Activated naive CD4-positive, alpha-beta T cell treated with anti-CD3 and anti-CD28 coated beads, Interleukin-2, amount 10 ng/mL, durations not matched to agents 7 days and 5 days (primary cell): ENCODE data around the gene TPH2.

Experiments
- CTCF ChIA-PET: fragments of 350-600 bp; sonication (Branson Sonifier 250); formaldehyde crosslinking; loops from one replicate; lab custom pipeline; 2021; ENCODE audit warnings: antibody characterized with exemption; lab: Charles Lee
- DNase-seq: peaks from one replicate; pipeline ENCODE4 v3.0.0-alpha.2; 2020
- H3K27ac Mint-ChIP-seq: one replicate; pipeline ENCODE4 v1.8.0; 2021; ENCODE audit warnings: mild to moderate bottlenecking, moderate library complexity, mixed read lengths
- H3K27me3 Mint-ChIP-seq: one replicate; pipeline ENCODE4 v1.8.0; 2021; ENCODE audit warnings: mild to moderate bottlenecking, mixed read lengths
- H3K36me3 Mint-ChIP-seq: one replicate; pipeline ENCODE4 v1.8.0; 2021; ENCODE audit warnings: mixed read lengths
- H3K4me1 Mint-ChIP-seq: one replicate; pipeline ENCODE4 v1.8.0; 2021; ENCODE audit warnings: mixed read lengths
- H3K4me3 Mint-ChIP-seq: one replicate; pipeline ENCODE4 v1.8.0; 2021; ENCODE audit warnings: mild to moderate bottlenecking, moderate library complexity, mixed read lengths
- H3K9me3 Mint-ChIP-seq: one replicate; pipeline ENCODE4 v1.8.0; 2021; ENCODE audit warnings: mixed read lengths

The TPH2 gene

DNA sequence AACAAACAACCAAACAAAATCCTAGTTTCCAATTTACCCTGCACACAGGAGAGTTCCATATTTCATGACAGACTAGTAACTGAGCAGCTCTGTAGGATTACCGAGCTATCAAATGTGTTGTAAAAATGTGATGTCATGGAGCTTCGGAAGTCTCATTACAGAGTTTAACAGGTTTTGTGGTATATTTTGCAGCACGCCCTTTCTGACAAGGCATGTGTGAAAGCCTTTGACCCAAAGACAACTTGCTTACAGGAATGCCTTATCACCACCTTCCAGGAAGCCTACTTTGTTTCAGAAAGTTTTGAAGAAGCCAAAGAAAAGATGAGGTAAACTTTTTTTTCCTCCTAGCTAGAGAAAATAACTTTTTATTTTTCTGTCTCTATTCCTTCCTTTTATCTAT, 92.4 kb downstream of the TPH2 start:
- H3K27me3 Mint-ChIP-seq, result peaks cover 4% of the 10 kb centered on the region

DNA sequence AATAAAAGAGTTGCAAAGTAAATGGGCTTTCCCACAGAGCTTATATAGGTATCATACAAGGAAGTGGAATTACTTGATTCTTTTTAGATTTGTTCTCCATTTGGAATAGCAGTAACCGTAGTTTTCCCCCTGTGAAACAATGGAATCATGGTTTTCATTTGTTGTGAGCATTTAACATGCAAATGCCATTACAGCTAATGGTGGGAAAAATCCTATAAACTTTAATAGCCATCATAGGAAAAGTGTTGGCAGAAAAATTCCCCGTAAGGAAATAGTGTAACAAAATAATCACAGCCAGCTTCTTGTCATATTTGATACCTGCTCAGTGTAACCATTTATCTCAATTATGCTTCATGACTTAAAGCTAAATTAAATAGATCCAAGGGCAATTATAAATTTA, 95.3 kb downstream of the TPH2 start:
- DNase-seq, result no peak
- H3K4me1 Mint-ChIP-seq, result no peaks in the 10 kb centered on the region
- no peaks in the 10 kb centered on the region for H3K36me3 Mint-ChIP-seq
- CTCF ChIA-PET, result no interaction called here
- no peak overlapping the region for H3K4me3 Mint-ChIP-seq
- peaks cover 4% of the 10 kb centered on the region for H3K27me3 Mint-ChIP-seq
- H3K9me3 Mint-ChIP-seq, result no peaks in the 10 kb centered on the region
- no peak overlapping the region for H3K27ac Mint-ChIP-seq

More for the DNA sequence above, 92.4 kb downstream of the TPH2 start:
- no peaks in the 10 kb centered on the region for H3K36me3 Mint-ChIP-seq
- DNase-seq, result no peak
- H3K4me3 Mint-ChIP-seq, result no peak overlapping the region
- no peaks in the 10 kb centered on the region for H3K4me1 Mint-ChIP-seq
- no peak overlapping the region for H3K27ac Mint-ChIP-seq
- CTCF ChIA-PET, result interaction anchor here (0.9 kb wide), 1 partner anchor 14 kb away, joined by 3 read pairs; no protein-coding TSS in a partner anchor
- no peaks in the 10 kb centered on the region for H3K9me3 Mint-ChIP-seq

DNA sequence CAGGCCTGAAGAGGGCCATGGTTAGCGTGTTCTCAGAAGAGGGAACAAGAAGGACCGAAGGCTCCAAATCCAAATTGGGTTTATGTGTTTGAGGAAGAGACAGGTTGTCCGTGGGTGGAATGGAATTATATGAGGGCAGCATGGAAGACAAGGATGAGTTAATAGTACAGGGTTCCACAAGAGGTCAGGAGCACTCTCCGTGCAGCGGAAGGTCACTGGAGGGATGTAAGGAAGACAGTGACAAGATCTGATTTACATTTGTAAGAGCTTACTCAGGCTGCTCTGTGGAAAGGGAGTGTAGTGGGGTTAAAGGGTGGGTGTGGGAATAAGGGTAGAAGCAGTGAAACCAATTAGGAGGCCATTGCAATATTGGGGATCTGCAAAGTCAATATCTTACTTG, 97.0 kb downstream of the TPH2 start:
- no peaks in the 10 kb centered on the region for H3K4me1 Mint-ChIP-seq
- DNase-seq, result no peak
- H3K27ac Mint-ChIP-seq, result no peak overlapping the region
- CTCF ChIA-PET, result no interaction called here
- no peaks in the 10 kb centered on the region for H3K36me3 Mint-ChIP-seq
- H3K9me3 Mint-ChIP-seq, result no peaks in the 10 kb centered on the region
- peaks cover 4% of the 10 kb centered on the region for H3K27me3 Mint-ChIP-seq
- H3K4me3 Mint-ChIP-seq, result no peak overlapping the region

DNA sequence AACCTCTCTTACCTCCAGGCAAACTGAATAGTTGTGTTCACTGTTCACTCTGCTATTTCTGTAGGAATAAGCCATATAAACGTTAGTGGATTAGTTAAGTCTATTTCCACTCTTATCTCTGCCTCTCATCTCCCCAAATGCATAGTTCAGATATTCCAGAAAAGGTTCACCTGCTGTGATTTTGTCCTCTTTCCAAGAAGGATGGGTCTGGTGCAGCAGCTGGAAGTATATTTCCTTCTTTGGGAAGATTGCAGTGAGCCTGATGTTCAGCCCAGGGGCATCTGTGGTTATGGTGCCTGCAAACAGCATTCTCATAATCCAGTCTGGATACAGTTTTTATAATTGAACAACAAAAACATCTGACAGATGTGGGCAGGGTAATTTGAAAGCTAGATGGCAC, 97.7 kb downstream of the TPH2 start:
- Mint-ChIP-seq H3K4me3 (no peak overlapping the region), H3K9me3 (no peaks in the 10 kb centered on the region), H3K4me1 (no peaks in the 10 kb centered on the region), H3K27me3 (peaks cover 4% of the 10 kb centered on the region), H3K36me3 (no peaks in the 10 kb centered on the region), H3K27ac (no peak overlapping the region)
- DNase-seq, result no peak
- CTCF ChIA-PET, result interaction anchor here (1.2 kb wide), 1 partner anchor 21 kb away, joined by 4 read pairs; no protein-coding TSS in a partner anchor

DNA sequence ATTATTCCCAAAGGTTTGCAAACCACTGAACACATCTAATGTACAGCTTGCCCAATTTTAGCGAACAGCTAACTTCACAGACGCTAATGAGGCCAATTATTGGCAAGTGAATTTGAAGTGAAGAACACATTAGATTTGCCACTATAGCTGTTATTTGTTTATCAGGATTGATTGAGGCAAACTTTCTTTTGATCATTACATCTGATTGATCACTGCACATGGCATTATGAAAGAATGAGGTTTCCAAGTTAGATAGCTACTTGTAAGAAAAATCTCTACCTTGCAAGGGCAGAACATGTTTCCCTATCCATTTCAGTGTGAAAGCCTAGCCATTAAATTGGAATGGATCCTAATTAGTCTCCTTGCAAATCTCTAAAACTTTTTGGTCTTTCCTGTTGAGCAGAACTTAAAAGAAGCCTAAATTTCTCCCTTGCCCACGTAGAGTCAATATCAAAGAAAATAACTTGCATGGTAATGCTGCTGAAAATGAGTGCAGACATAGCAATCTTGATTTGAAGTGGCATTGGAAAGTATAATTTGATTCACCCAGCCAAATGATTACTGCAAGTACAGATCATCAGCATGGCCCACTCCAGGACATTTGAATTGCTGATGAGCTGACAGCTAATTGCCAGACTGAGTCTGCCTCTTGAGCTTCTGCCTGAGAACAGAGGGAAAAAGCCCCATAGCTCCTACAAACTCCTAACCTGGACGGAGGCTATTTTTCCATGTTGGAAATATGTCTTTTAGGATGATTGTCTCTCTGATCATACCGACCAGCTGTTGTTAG, 98.6 kb downstream of the TPH2 start:
- no peak for DNase-seq
- Mint-ChIP-seq H3K4me3 (no peak overlapping the region), H3K27me3 (peaks cover 4% of the 10 kb centered on the region), H3K9me3 (no peaks in the 10 kb centered on the region), H3K27ac (no peak overlapping the region), H3K4me1 (no peaks in the 10 kb centered on the region), H3K36me3 (no peaks in the 10 kb centered on the region)
- CTCF ChIA-PET, result interaction anchor here (1.2 kb wide), 1 partner anchor 21 kb away, joined by 4 read pairs; no protein-coding TSS in a partner anchor

DNA sequence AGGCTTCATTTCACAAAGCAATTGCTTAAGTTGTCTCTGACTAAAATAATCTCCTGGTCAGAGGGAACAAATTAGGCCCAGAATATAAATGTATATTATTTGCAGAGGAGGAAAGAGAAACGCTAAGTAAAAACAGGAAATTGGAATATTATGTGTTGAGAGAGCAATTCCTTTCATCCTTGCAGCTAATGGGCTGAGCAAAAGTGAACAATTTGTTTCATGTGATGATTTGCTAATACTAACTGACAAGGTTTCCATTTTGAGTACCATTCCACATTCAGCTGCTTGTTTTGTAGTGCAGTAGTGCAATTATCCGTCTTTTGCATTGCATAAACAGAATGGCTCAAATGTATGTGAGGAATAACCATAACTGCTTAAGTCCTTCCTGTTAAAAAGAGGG, 103.2 kb downstream of the TPH2 start:
- Mint-ChIP-seq H3K4me3 (no peak overlapping the region), H3K27me3 (no peaks in the 10 kb centered on the region)
- CTCF ChIA-PET, result no interaction called here

DNA sequence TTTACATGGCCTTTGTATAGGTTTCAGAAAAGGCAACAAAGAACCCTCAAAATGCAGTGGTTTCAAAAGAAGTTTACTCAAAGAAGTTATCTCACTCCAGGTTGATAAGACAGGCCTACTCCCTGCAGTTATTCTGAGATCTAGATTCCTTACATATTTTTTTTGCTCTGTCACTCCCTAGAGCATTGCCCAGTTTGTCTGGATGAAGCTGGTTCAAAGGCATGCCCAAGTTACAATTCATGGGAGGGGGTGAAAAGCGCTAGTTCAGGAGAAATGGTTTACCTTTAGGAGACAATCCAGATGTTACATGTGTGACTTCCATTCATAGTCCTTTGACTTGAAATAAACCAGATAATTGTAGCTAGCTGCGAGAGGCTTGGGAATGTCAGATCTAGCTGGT, 115.0 kb downstream of the TPH2 start:
- Mint-ChIP-seq H3K27me3 (no peaks in the 10 kb centered on the region), H3K27ac (no peak overlapping the region), H3K36me3 (no peaks in the 10 kb centered on the region), H3K9me3 (no peaks in the 10 kb centered on the region), H3K4me3 (no peak overlapping the region), H3K4me1 (no peaks in the 10 kb centered on the region)
- CTCF ChIA-PET, result no interaction called here
- DNase-seq, result no peak

More for the DNA sequence above, 103.2 kb downstream of the TPH2 start:
- no peak for DNase-seq
- no peaks in the 10 kb centered on the region for H3K4me1 Mint-ChIP-seq
- H3K36me3 Mint-ChIP-seq, result no peaks in the 10 kb centered on the region
- H3K27ac Mint-ChIP-seq, result no peak overlapping the region
- H3K9me3 Mint-ChIP-seq, result no peaks in the 10 kb centered on the region

DNA sequence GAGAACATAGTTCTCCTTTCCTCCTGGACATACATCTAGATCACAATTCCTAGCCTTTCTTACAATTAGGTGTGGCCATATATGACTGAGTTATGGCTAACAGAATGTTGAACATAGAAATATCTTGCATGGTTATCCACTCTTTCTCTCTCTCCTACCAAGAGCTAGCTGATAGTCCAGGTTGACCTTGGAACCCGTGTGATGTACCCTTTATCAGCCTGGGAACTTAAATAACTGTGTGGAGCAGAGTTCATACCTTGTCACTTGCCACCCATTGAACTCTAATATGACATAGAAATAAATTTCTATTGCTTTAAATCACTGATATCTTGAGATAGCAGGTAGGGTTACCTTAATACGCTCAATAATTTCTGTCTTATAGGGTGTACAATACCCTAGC, 115.9 kb downstream of the TPH2 start:
- Mint-ChIP-seq H3K4me1 (no peaks in the 10 kb centered on the region), H3K4me3 (no peak overlapping the region), H3K36me3 (no peaks in the 10 kb centered on the region), H3K27me3 (no peaks in the 10 kb centered on the region), H3K27ac (no peak overlapping the region), H3K9me3 (no peaks in the 10 kb centered on the region)
- CTCF ChIA-PET, result no interaction called here
- DNase-seq, result no peak

DNA sequence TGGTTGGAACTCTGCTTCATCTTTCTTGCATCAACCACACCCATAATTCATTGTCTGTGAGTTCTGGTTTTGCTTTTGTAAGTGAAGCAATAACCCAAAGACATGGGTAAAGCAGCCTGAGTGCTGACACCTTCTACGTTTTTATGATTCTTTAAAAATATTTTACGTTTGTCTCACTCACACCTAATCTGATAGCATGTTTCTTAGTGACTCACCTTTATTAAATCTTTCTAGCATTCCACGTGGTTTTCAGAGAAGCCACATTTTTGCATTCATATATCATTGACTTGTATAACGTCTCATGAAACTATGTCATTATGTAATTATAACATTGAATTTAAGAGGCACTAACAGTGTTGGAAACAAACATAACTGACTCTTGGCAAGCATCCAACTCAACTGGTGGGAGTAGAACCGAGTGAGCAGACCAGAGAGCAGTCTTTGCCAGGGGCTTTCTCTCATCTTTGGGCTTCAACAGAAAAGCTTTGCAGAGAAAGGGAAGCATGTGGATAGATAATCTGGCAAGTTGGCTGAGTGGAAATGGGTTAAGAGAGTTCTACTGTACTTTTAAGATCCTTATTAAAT, 118.8 kb downstream of the TPH2 start:
- no peaks in the 10 kb centered on the region for H3K9me3 Mint-ChIP-seq
- H3K4me3 Mint-ChIP-seq, result no peak overlapping the region
- H3K27me3 Mint-ChIP-seq, result no peaks in the 10 kb centered on the region
- no peak for DNase-seq
- no peaks in the 10 kb centered on the region for H3K4me1 Mint-ChIP-seq
- CTCF ChIA-PET, result interaction anchor here (1.1 kb wide), 1 partner anchor 40 kb away, joined by 3 read pairs; no protein-coding TSS in a partner anchor
- H3K27ac Mint-ChIP-seq, result no peak overlapping the region
- no peaks in the 10 kb centered on the region for H3K36me3 Mint-ChIP-seq

DNA sequence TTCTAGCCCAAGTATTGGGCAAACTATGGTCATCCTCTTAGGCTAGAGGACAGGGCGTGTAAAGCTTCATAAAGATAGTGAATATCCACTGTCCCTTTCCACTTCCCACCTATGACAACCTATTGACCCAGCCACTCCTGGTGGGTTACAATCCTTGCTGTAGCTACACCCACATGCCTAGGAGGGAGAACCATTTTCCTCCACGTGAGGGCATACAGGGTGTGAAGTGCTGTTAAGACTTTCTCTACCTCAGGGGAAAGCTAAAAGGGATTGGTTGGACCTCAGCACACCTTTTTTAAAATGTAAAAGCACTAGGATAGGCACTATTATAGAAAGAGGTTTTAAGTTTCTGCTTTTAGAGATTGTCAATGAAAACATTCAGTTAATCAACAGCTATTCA, 124.4 kb downstream of the TPH2 start:
- Mint-ChIP-seq H3K27ac (no peak overlapping the region), H3K4me1 (no peaks in the 10 kb centered on the region), H3K4me3 (no peak overlapping the region), H3K9me3 (no peaks in the 10 kb centered on the region), H3K36me3 (no peaks in the 10 kb centered on the region), H3K27me3 (no peaks in the 10 kb centered on the region)
- DNase-seq, result no peak
- CTCF ChIA-PET, result no interaction called here

DNA sequence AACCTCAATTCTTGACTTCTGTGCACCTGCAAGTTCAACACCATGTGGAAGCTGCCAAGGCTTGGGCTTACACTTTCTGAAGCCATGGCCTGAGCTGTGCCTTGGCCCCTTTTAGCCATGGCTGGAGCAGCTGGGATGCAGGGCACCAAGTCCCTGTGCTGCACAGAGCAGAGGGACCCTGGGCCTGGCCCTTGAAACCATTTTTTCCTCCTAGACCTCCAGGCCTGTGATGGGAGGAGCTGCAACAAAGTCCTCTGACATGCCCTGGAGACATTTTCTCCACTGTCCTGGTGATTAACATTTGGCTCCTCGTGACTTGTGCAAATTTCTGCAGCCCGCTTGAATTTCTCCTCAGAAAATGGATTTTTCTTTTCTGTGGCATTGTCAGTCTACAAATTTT, 132.4 kb downstream of the TPH2 start:
- CTCF ChIA-PET, result no interaction called here
- H3K4me1 Mint-ChIP-seq, result no peaks in the 10 kb centered on the region
- no peak overlapping the region for H3K4me3 Mint-ChIP-seq
- no peaks in the 10 kb centered on the region for H3K27me3 Mint-ChIP-seq
- peaks cover 7% of the 10 kb centered on the region for H3K9me3 Mint-ChIP-seq
- DNase-seq, result no peak
- no peaks in the 10 kb centered on the region for H3K36me3 Mint-ChIP-seq
- no peak overlapping the region for H3K27ac Mint-ChIP-seq

DNA sequence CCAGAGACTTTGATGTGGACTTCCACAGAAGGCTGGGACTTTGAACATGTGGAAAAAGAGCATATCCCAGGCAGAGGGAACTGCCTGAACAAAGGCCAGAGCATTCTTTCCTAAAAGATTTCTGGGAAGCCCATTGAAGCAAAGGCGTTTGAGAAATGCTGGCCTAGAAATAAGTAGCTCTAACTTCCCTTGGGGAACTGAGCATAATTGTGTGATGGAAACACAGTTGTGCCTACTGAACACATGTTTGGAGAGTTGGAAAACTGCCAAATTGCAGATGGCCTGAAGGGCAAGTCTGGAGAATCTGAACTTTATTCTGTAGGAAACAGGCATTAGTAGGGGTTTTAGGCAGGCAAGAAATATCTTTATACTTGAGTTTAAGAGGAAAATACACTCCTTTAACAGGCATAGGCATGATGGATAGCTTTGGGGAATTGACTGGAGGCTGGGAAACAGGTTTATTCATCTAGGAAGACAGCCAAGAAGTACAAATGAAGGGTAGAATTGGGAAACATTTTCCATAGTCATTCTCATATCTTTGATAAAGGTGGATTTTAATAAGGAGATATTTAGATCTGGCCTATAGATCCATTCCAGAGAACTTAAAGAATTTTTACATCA, 134.1 kb downstream of the TPH2 start:
- peaks cover 7% of the 10 kb centered on the region for H3K9me3 Mint-ChIP-seq
- no peak overlapping the region for H3K27ac Mint-ChIP-seq
- CTCF ChIA-PET, result no interaction called here
- no peaks in the 10 kb centered on the region for H3K36me3 Mint-ChIP-seq
- H3K27me3 Mint-ChIP-seq, result no peaks in the 10 kb centered on the region
- no peak for DNase-seq
- no peak overlapping the region for H3K4me3 Mint-ChIP-seq
- H3K4me1 Mint-ChIP-seq, result no peaks in the 10 kb centered on the region

DNA sequence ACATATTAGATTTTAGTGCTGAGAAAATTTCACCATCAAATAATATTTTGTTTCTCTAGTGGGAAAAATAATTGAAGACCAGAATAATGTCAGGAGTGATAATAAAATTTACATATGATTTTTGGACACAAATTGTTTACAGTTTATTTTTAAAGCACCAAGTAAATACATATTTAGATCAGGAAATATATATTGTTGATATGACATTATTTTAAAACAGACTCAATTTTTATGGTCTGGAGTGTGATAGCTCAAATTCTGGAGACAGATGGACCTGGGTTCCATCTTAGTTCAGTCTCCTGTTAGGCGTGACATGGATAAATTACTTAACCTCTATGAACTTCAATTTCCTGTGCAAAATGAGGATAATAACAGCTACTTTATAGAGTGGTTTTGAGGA, 135.4 kb downstream of the TPH2 start:
- peaks cover 7% of the 10 kb centered on the region for H3K9me3 Mint-ChIP-seq
- DNase-seq, result no peak
- H3K4me3 Mint-ChIP-seq, result no peak overlapping the region
- H3K4me1 Mint-ChIP-seq, result no peaks in the 10 kb centered on the region
- no peaks in the 10 kb centered on the region for H3K36me3 Mint-ChIP-seq
- CTCF ChIA-PET, result no interaction called here
- no peak overlapping the region for H3K27ac Mint-ChIP-seq
- no peaks in the 10 kb centered on the region for H3K27me3 Mint-ChIP-seq

DNA sequence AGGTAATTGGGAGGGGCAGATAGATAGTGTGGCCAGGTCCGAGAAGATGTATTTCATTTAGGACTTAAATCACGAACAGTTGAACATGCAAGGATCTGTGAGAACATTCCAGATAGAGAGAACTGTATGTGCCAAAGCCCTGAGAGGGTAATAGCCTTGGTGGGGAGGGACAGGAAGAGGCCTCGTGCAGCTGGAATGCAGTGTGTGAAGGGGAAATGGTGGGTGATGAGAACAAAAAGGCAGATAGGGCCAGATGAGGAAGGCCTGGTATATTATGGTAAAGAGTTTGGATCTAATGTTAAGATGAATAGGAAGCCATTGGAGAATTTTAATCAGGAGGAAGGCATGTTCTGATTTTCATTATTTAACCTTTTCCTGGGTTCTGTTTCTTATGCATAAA, 136.3 kb downstream of the TPH2 start:
- CTCF ChIA-PET, result no interaction called here
- DNase-seq, result no peak
- Mint-ChIP-seq H3K27ac (no peak overlapping the region), H3K4me3 (no peak overlapping the region), H3K4me1 (no peaks in the 10 kb centered on the region), H3K36me3 (no peaks in the 10 kb centered on the region), H3K9me3 (peaks cover 7% of the 10 kb centered on the region), H3K27me3 (no peaks in the 10 kb centered on the region)

DNA sequence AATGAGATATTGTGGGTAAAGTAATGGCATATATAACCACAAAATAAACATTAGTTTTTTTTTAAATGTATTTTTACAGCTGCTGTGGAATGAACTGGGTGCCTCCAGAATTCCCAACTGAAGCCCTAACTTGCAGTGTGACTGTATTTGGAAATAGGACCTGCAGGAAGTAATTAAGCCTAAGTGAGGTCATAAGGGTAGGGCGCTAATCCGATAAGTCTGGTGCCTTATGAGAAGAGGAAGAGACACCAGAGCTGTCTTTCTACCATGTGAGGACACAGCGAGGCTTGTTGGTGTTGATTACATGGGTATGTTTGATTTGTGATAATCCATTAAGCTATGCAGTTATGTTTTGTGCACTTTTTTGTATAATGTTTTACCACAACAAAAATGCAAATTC, 136.8 kb downstream of the TPH2 start:
- no peaks in the 10 kb centered on the region for H3K4me1 Mint-ChIP-seq

More for the DNA sequence above, 136.8 kb downstream of the TPH2 start:
- H3K27ac Mint-ChIP-seq, result no peak overlapping the region
- H3K27me3 Mint-ChIP-seq, result no peaks in the 10 kb centered on the region
- H3K36me3 Mint-ChIP-seq, result no peaks in the 10 kb centered on the region
- peaks cover 7% of the 10 kb centered on the region for H3K9me3 Mint-ChIP-seq
- no peak overlapping the region for H3K4me3 Mint-ChIP-seq
- CTCF ChIA-PET, result no interaction called here
- DNase-seq, result no peak
